Neural cell (in vitro differentiated cells): ENCODE results near the gene CPA2. TPM values are rescaled to one million over a fixed set of nuclear protein-coding genes. Genes with fewer than 3 reads are reported as not detected.

Experiments
- H2AFZ ChIP-seq: fragments of 200-600, 300-800 bp; sonication (generic), shearing (Covaris generic); 2 replicates; pipeline ENCODE4 v1.6.0; 2014; ENCODE audit warnings: low read depth, mild to moderate bottlenecking, antibody characterized with exemption, low read length, moderate library complexity
- H3F3A ChIP-seq: fragments of 200-600 bp; shearing (Covaris generic); 2 replicates; pipeline ENCODE4 v1.6.1; 2016; ENCODE audit warnings: mild to moderate bottlenecking, moderate library complexity, mixed read lengths, antibody characterized with exemption, low read length; ENCODE audit not compliant: insufficient read depth, poor library complexity, severe bottlenecking
- H3K27ac ChIP-seq: fragments of 200-600, 300-800 bp; sonication (generic), shearing (Covaris generic); 2 replicates; pipeline ENCODE4 v1.5.1; 2014; ENCODE audit warnings: mild to moderate bottlenecking, low read length, moderate library complexity
- H3K27me3 ChIP-seq: fragments of 300-800, 200-600 bp; sonication (generic), shearing (Covaris generic); 2 replicates; pipeline ENCODE4 v1.6.0; 2014; ENCODE audit warnings: mild to moderate bottlenecking, low read depth, low read length, moderate library complexity; ENCODE audit not compliant: insufficient read depth
- H3K36me3 ChIP-seq: fragments of 300-800, 200-600 bp; sonication (generic), shearing (Covaris generic); 2 replicates; pipeline ENCODE4 v1.5.1; 2014; ENCODE audit warnings: mild to moderate bottlenecking, antibody characterized with exemption, low read length, moderate library complexity; ENCODE audit not compliant: insufficient read depth
- H3K4me2 ChIP-seq: fragments of 300-800, 200-600 bp; sonication (generic), shearing (Covaris generic); 2 replicates; pipeline ENCODE4 v1.6.0; 2014; ENCODE audit warnings: mild to moderate bottlenecking, low read length
- H3K4me3 ChIP-seq: fragments of 300-800, 200-600 bp; sonication (generic), shearing (Covaris generic); 2 replicates; pipeline ENCODE4 v1.5.1; 2014; ENCODE audit warnings: mild to moderate bottlenecking, low read length, moderate library complexity
- H3K79me2 ChIP-seq: fragments of 200-600 bp; shearing (Covaris generic); replicated peaks from 2 replicates; pipeline ENCODE4 v1.6.0; 2014; ENCODE audit warnings: mild to moderate bottlenecking, low read length, moderate library complexity; ENCODE audit not compliant: insufficient read depth
- H3K9ac ChIP-seq: fragments of 300-800, 200-600 bp; sonication (generic), shearing (Covaris generic); 2 replicates; pipeline ENCODE4 v1.6.1; 2016; ENCODE audit warnings: mild to moderate bottlenecking, low read length, mixed read lengths
- H3K9me2 ChIP-seq: fragments of 200-600 bp; shearing (Covaris generic); 2 replicates; pipeline ENCODE4 v1.6.1; 2016; ENCODE audit warnings: mild to moderate bottlenecking, low read length, mixed read lengths; ENCODE audit not compliant: insufficient read depth
- H3K9me3 ChIP-seq: fragments of 200-600, 300-800 bp; sonication (generic), shearing (Covaris generic); 2 replicates; pipeline ENCODE4 v1.6.1; 2016; ENCODE audit warnings: mild to moderate bottlenecking, mixed run types, low read length, moderate library complexity, mixed read lengths
- H4K20me1 ChIP-seq: fragments of 200-600 bp; shearing (Covaris generic); 2 replicates; pipeline ENCODE4 v1.6.1; 2016; ENCODE audit warnings: mild to moderate bottlenecking, mixed run types; ENCODE audit not compliant: insufficient read depth
- CTCF ChIP-seq: fragments of 450-650 bp; IDR thresholded peaks from 2 replicates; pipeline ENCODE4 v1.5.1; 2014; ENCODE audit warnings: antibody characterized with exemption, mild to moderate bottlenecking, moderate library complexity; ENCODE audit not compliant: poor library complexity, severe bottlenecking
- EP300 ChIP-seq: fragments of 450-650 bp; conservative IDR thresholded peaks from 2 replicates; pipeline ENCODE4 v1.6.1; 2014; ENCODE audit warnings: antibody characterized with exemption, mild to moderate bottlenecking, moderate library complexity; ENCODE audit not compliant: poor library complexity, severe bottlenecking
- EZH2 ChIP-seq: fragments of 200-600, 300-800 bp; shearing (Covaris generic), sonication (generic); IDR thresholded peaks from 2 replicates; pipeline ENCODE4 v1.6.1; 2014; ENCODE audit warnings: antibody characterized with exemption, low read length, borderline replicate concordance, mild to moderate bottlenecking; ENCODE audit not compliant: insufficient read depth, poor library complexity, severe bottlenecking
- MXI1 ChIP-seq: fragments of 450-650 bp; conservative IDR thresholded peaks from 2 replicates; pipeline ENCODE4 v1.6.1; 2014; ENCODE audit warnings: antibody characterized with exemption, mild to moderate bottlenecking; ENCODE audit not compliant: poor library complexity, severe bottlenecking
- POLR2AphosphoS5 ChIP-seq: IDR thresholded peaks from 2 replicates; pipeline ENCODE4 v1.6.1; 2012
- RAD21 ChIP-seq: fragments of 450-650 bp; conservative IDR thresholded peaks from 2 replicates; pipeline ENCODE4 v1.6.1; 2014; ENCODE audit warnings: antibody characterized with exemption, mild to moderate bottlenecking, moderate library complexity
- REST ChIP-seq: IDR thresholded peaks from 2 replicates; pipeline ENCODE4 v1.6.1; 2012; ENCODE audit warnings: borderline replicate concordance
- SMC3 ChIP-seq: fragments of 450-650 bp; conservative IDR thresholded peaks from 2 replicates; pipeline ENCODE4 v1.6.1; 2014; ENCODE audit warnings: antibody characterized with exemption, mild to moderate bottlenecking, moderate library complexity; ENCODE audit not compliant: poor library complexity
- TAF1 ChIP-seq: IDR thresholded peaks from 2 replicates; pipeline ENCODE4 v1.6.1; 2012; ENCODE audit warnings: low read depth
- polyA plus RNA-seq: library from polyadenylated mRNA; depleted of rRNA; stranded (reverse); fragments of >200 nt; gene quantifications from 2 replicates; pipeline ENCODE4 v1.2.3, GENCODE V29; 2014

Gene CPA2
- polyA plus RNA-seq, 1 donor from 2014 or later, result 0.41 TPM

GRCh38 chr7:130305433-130306042 is 38.9 kb downstream of the CPA2 start:
- TF ChIP-seq REST, result no peak
- no peak for TF ChIP-seq EZH2
- no peak for TF ChIP-seq TAF1
- no peak for TF ChIP-seq POLR2AphosphoS5
- H3K9me2 ChIP-seq, result no peaks in the 10 kb centered on the region
- no peaks in the 10 kb centered on the region for H3K36me3 ChIP-seq
- no peak overlapping the region for H3K4me3 ChIP-seq
- no peak overlapping the region for H3K9ac ChIP-seq
- no peaks in the 10 kb centered on the region for H3K9me3 ChIP-seq
- no peak overlapping the region for H2AFZ ChIP-seq
- no peaks in the 10 kb centered on the region for H3K79me2 ChIP-seq
- no peaks in the 10 kb centered on the region for H3F3A ChIP-seq
- H3K27ac ChIP-seq, result no peak overlapping the region
- H3K27me3 ChIP-seq, result no peaks in the 10 kb centered on the region
- H4K20me1 ChIP-seq, result no peaks in the 10 kb centered on the region
- no peak overlapping the region for H3K4me2 ChIP-seq

GRCh38 chr7:130309986-130310385 is 43.3 kb downstream of the CPA2 start:
- no peak for TF ChIP-seq SMC3
- no peak for TF ChIP-seq EP300
- TF ChIP-seq RAD21, result no peak
- TF ChIP-seq MXI1, result no peak
- no peak for TF ChIP-seq POLR2AphosphoS5
- no peak for TF ChIP-seq TAF1
- no peak for TF ChIP-seq REST
- TF ChIP-seq EZH2, result no peak
- no peak for TF ChIP-seq CTCF
- no peaks in the 10 kb centered on the region for H3K36me3 ChIP-seq

More at GRCh38 chr7:130309986-130310385, 43.3 kb downstream of the CPA2 start:
- H3K4me3 ChIP-seq, result no peak overlapping the region
- H4K20me1 ChIP-seq, result no peaks in the 10 kb centered on the region
- H3F3A ChIP-seq, result no peaks in the 10 kb centered on the region
- H2AFZ ChIP-seq, result no peak overlapping the region
- H3K9me3 ChIP-seq, result no peaks in the 10 kb centered on the region
- no peak overlapping the region for H3K9ac ChIP-seq
- no peaks in the 10 kb centered on the region for H3K79me2 ChIP-seq
- no peaks in the 10 kb centered on the region for H3K27me3 ChIP-seq
- H3K4me2 ChIP-seq, result no peak overlapping the region
- H3K27ac ChIP-seq, result no peak overlapping the region
- H3K9me2 ChIP-seq, result no peaks in the 10 kb centered on the region
